ENCODE results near the gene FAAP20.

Gene FAAP20

GRCh38 chr1:2224170-2224584, 29.6 kb upstream of the FAAP20 start:
- Histone ChIP-seq H3K4me2 (ENCODE audit: low read length) (no peak overlapping the region), H3K36me3 (ENCODE audit: insufficient read depth, low read length) (no peaks in the 10 kb centered on the region), H3K4me1 (ENCODE audit: insufficient read depth, low read length, severe bottlenecking) (peaks cover 4% of the 10 kb centered on the region), H3K9ac (ENCODE audit: low read length) (no peak overlapping the region), H3K9me2 (ENCODE audit: low read depth, low read length) (no peaks in the 10 kb centered on the region), H4K20me1 (ENCODE audit: insufficient read depth, low read length) (no peaks in the 10 kb centered on the region), H3K27me3 (ENCODE audit: insufficient read depth, low read length) (peaks cover 10% of the 10 kb centered on the region; the same call in 1 of the 2 replicates), H3K9me3 (ENCODE audit: low read length) (no peaks in the 10 kb centered on the region), H3F3A (ENCODE audit: insufficient read depth, low read length) (no peaks in the 10 kb centered on the region), H3K27ac (ENCODE audit: low read depth, low read length, poor library complexity, severe bottlenecking) (no peak overlapping the region), H3K4me3 (ENCODE audit: low read depth, low read length, poor library complexity, severe bottlenecking) (no peak overlapping the region), H2AFZ (ENCODE audit: low read length) (no peak overlapping the region), H3K79me2 (ENCODE audit: insufficient read depth, low read length) (no peaks in the 10 kb centered on the region)
- TF ChIP-seq CTCF (IDR thresholded peaks at IDR 0.05; ENCODE audit: low read length) (no peak), EZH2 (IDR thresholded peaks at IDR 0.05; ENCODE audit: borderline replicate concordance, low read length) (no peak)

- no peaks in the 10 kb centered on the region for H3K36me3 ChIP-seq (ENCODE audit: insufficient read depth, low read length)
- H3K9ac ChIP-seq (ENCODE audit: low read length), result no peak overlapping the region
- H4K20me1 ChIP-seq (ENCODE audit: insufficient read depth, low read length), result no peaks in the 10 kb centered on the region
- H3K27me3 ChIP-seq (ENCODE audit: insufficient read depth, low read length), result 0 out of 2 replicates have a peak, but pooled peaks cover 4% of the 10 kb centered on the region
- no peaks in the 10 kb centered on the region for H3K9me2 ChIP-seq (ENCODE audit: low read depth, low read length)
- TF ChIP-seq EZH2 (IDR thresholded peaks at IDR 0.05; ENCODE audit: borderline replicate concordance, low read length) (no peak), CTCF (IDR thresholded peaks at IDR 0.05; ENCODE audit: low read length) (no peak)
- H3K4me1 ChIP-seq (ENCODE audit: insufficient read depth, low read length, severe bottlenecking), result no peaks in the 10 kb centered on the region
- no peaks in the 10 kb centered on the region for H3F3A ChIP-seq (ENCODE audit: insufficient read depth, low read length)
- H3K4me3 ChIP-seq (ENCODE audit: low read depth, low read length, poor library complexity, severe bottlenecking), result no peak overlapping the region
- H2AFZ ChIP-seq (ENCODE audit: low read length), result no peak overlapping the region
- H3K4me2 ChIP-seq (ENCODE audit: low read length), result no peak overlapping the region
- no peak overlapping the region for H3K27ac ChIP-seq (ENCODE audit: low read depth, low read length, poor library complexity, severe bottlenecking)
- H3K79me2 ChIP-seq (ENCODE audit: insufficient read depth, low read length), result no peaks in the 10 kb centered on the region
- no peaks in the 10 kb centered on the region for H3K9me3 ChIP-seq (ENCODE audit: low read length)
Measured at GRCh38 chr1:2221271-2221670, 26.7 kb upstream of the FAAP20 start.

DNA sequence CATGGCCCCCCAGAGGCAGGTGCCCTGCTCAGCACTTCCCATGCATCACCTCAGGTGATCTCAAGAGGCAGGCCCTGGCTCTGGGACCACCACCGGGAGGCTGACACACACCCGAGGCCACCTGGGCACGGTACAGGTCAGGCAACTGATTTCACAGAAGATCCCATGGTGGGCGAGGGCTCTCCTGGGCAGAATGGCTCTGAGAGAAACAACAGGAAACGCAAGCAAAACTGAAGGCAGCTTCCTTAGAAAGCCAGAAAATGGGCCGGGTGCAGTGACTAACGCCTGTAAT, 22.1 kb upstream of the FAAP20 start:
- Histone ChIP-seq H3K27ac (ENCODE audit: low read depth, low read length, poor library complexity, severe bottlenecking) (no peak overlapping the region), H3K36me3 (ENCODE audit: insufficient read depth, low read length) (no peaks in the 10 kb centered on the region), H3K4me2 (ENCODE audit: low read length) (no peak overlapping the region), H3K9ac (ENCODE audit: low read length) (no peak overlapping the region), H3K4me3 (ENCODE audit: low read depth, low read length, poor library complexity, severe bottlenecking) (no peak overlapping the region), H3K79me2 (ENCODE audit: insufficient read depth, low read length) (no peaks in the 10 kb centered on the region), H3K9me2 (ENCODE audit: low read depth, low read length) (no peaks in the 10 kb centered on the region), H3K4me1 (ENCODE audit: insufficient read depth, low read length, severe bottlenecking) (no peaks in the 10 kb centered on the region), H4K20me1 (ENCODE audit: insufficient read depth, low read length) (no peaks in the 10 kb centered on the region), H3K9me3 (ENCODE audit: low read length) (no peaks in the 10 kb centered on the region), H2AFZ (ENCODE audit: low read length) (no peak overlapping the region), H3F3A (ENCODE audit: insufficient read depth, low read length) (no peaks in the 10 kb centered on the region), H3K27me3 (ENCODE audit: insufficient read depth, low read length) (no peaks in the 10 kb centered on the region; the same call in 1 of the 2 replicates)
- TF ChIP-seq CTCF (IDR thresholded peaks at IDR 0.05; ENCODE audit: low read length), result no peak
- no peak for TF ChIP-seq EZH2 (IDR thresholded peaks at IDR 0.05; ENCODE audit: borderline replicate concordance, low read length)

All from OCI-LY1 (cell line).